ENCODE measurements around the gene LRP6. TPM values are rescaled to one million over a fixed set of nuclear protein-coding genes. Genes with fewer than 3 reads are reported as not detected.

Gene LRP6
- total and polyA plus RNA-seq, 2 of the 8 experiments (the other 6 are each of a cell fraction or from before 2014, with no cell fraction given) = 53.6 to 73.2 TPM

- H2AK5ac ChIP-seq (ENCODE audit: low read depth, low read length) = no peak overlapping the region
- H3K79me2 ChIP-seq (ENCODE audit: control insufficient read depth in 1 of 2, insufficient read depth in 2 of 2, low read length in 2 of 2) = peaks cover 37 to 100% of the 10 kb centered on the region in 2 experiments
- no peak overlapping the region for H3K4me2 ChIP-seq (ENCODE audit: insufficient read depth in 1 of 2, low read depth in 2 of 2, low read length in 2 of 2)
- no peak overlapping the region for H4K91ac ChIP-seq (replicated peaks; ENCODE audit: insufficient read length, low read length)
- FAIRE-seq (no peak), DNase-seq (ENCODE audit: low read depth in 1 of 2, low spot score in 2 of 2) (no peak)
- no peaks in the 10 kb centered on the region for H3K27me3 ChIP-seq (replicated peaks in 1 of 4; ENCODE audit: control insufficient read depth in 3 of 4, extremely low read depth in 1 of 4, insufficient read depth in 3 of 4, low read length in 3 of 4)
- H3K9ac ChIP-seq (replicated peaks in 1 of 4; ENCODE audit: extremely low read depth in 1 of 4, low read depth in 3 of 4, low read length in 3 of 4) = no peak overlapping the region
- peaks cover 2 to 4% (median 3%) of the 10 kb centered on the region in 4 experiments; a peak in 5 of 7 replicates for H3K4me1 ChIP-seq (replicated peaks in 1 of 4; ENCODE audit: control insufficient read depth in 3 of 4, insufficient read depth in 4 of 4, low read length in 3 of 4)
- H4K8ac ChIP-seq (ENCODE audit: extremely low read depth, insufficient read depth, low read length) = no peak overlapping the region
- H2BK15ac ChIP-seq (ENCODE audit: low read length) = no peak overlapping the region
- H3K23me2 ChIP-seq (ENCODE audit: low read depth, low read length) = no peaks in the 10 kb centered on the region
- H3K27ac ChIP-seq (ENCODE audit: low read depth, low read length) = no peak overlapping the region
- no peak overlapping the region for H3K56ac ChIP-seq (replicated peaks; ENCODE audit: insufficient read length, low read depth, low read length)
- H4K5ac ChIP-seq (ENCODE audit: insufficient read length, low read depth, low read length) = no peak overlapping the region
- H2BK20ac ChIP-seq (ENCODE audit: low read length) = no peak overlapping the region
- no peak overlapping the region for H3K18ac ChIP-seq (ENCODE audit: extremely low read depth, low read length)
- ChIA-PET CTCF (ENCODE audit: partially characterized antibody) (interaction anchor here (0.9 to 1.1 kb wide), 4 partner anchors 18 to 112 kb away, joined by 3 to 4 read pairs (median 4); no protein-coding TSS in a partner anchor), POLR2A (ENCODE audit: partially characterized antibody) (interaction anchor here (1.8 to 3.1 kb wide), 2 partner anchors 26 to 46 kb away, joined by 4 to 9 read pairs; partner anchors contain the start of gene LRP6)
- H3K4ac ChIP-seq (replicated peaks; ENCODE audit: insufficient read length, low read depth, low read length) = no peak overlapping the region
- peaks cover 11 to 13% of the 10 kb centered on the region in 2 experiments for H4K20me1 ChIP-seq (replicated peaks in 1 of 2; ENCODE audit: control insufficient read depth in 1 of 2, insufficient read depth in 2 of 2, low read length in 2 of 2)
- 81% methylated on average over 2 of the region's 2 CpGs; no CpG with 5 or more reads in 1 of the 2 experiments for WGBS, 2 experiments (ENCODE audit: extremely low coverage in 1 of 2, insufficient coverage in 1 of 2, insufficient read length in 1 of 2, insufficient replicate concordance in 2 of 2, low coverage in 1 of 2, low lambda C conversion rate in 2 of 2, missing lambda C conversion rate in 1 of 2)
- no peaks in the 10 kb centered on the region for H3K36me3 ChIP-seq (ENCODE audit: control insufficient read depth in 2 of 4, insufficient read depth in 4 of 4, low read length in 3 of 4)
- H3K79me1 ChIP-seq (ENCODE audit: low read depth, low read length) = peaks cover 4% of the 10 kb centered on the region; the same call in 1 of the 2 replicates
- H3K4me3 ChIP-seq (ENCODE audit: extremely low read depth in 1 of 4, insufficient read depth in 2 of 4, low read depth in 3 of 4, low read length in 4 of 4) = no peak overlapping the region
- no peak overlapping the region for H2BK120ac ChIP-seq (replicated peaks; ENCODE audit: low read depth, low read length)
- H3K14ac ChIP-seq (ENCODE audit: insufficient read length) = no peak overlapping the region
- no peak overlapping the region for H3K23ac ChIP-seq (ENCODE audit: insufficient read length)
- no peak overlapping the region for H2AFZ ChIP-seq (ENCODE audit: low read length)
- H3K9me3 ChIP-seq (ENCODE audit: insufficient read depth in 2 of 2, low read depth in 1 of 2, low read length in 1 of 2) = no peaks in the 10 kb centered on the region
- no peak overlapping the region for H2BK12ac ChIP-seq (ENCODE audit: low read depth, low read length)
- H2BK5ac ChIP-seq (ENCODE audit: low read depth, low read length) = no peak overlapping the region
- TF ChIP-seq SIRT6 (IDR thresholded peaks at IDR 0.05; ENCODE audit: low read length) = no peak
These were observed 45.3 kb downstream of the LRP6 start for GRCh38 chr12:12221560-12221959.

Data from H1 (cell line).